Activated CD4-positive, CD25-positive, alpha-beta regulatory T cell treated with anti-CD3 and anti-CD28 coated beads, Interleukin-2, amount 50 U/mL, for 24 hours (primary cell): ENCODE measurements around the gene AP1M2.

ENCODE experiments used
- ATAC-seq, 2 donors: fragments of 150-1000 bp; cut with Tn5 transposase; one replicate each; pipeline ENCODE4 v1.10.0; 2021; ENCODE audit warnings: mild to moderate bottlenecking in 1 of 2, moderate library complexity in 1 of 2

AP1M2 gene

GRCh38 chr19:10587022-10587838 lies at the start of gene AP1M2:
AP1M2 (minus strand) TSS chr19:10587312; CDS start chr19:10587231, 81 bp downstream.
- ATAC-seq = no peak

- no peak for ATAC-seq
Observed at GRCh38 chr19:10636304-10636972, 49.3 kb upstream of the AP1M2 start.

GRCh38 chr19:10634963-10635362 lies 47.9 kb upstream of the AP1M2 start:
- ATAC-seq = no peak

- ATAC-seq = no peak
Observed at GRCh38 chr19:10634430-10634829, 47.3 kb upstream of the AP1M2 start.

- ATAC-seq = no peak
Observed at GRCh38 chr19:10631874-10632273, 44.8 kb upstream of the AP1M2 start.

- no peak for ATAC-seq
Observed at GRCh38 chr19:10625762-10626138, 38.6 kb upstream of the AP1M2 start.

- no peak for ATAC-seq
Observed at GRCh38 chr19:10625003-10625761, 38.1 kb upstream of the AP1M2 start, which contains the start of gene SLC44A2. SLC44A2 (plus strand) TSS chr19:10625553; CDS start chr19:10625634, 81 bp downstream.

- no peak for ATAC-seq
Observed at GRCh38 chr19:10624585-10624984, 37.5 kb upstream of the AP1M2 start.

- no peak for ATAC-seq
Observed at GRCh38 chr19:10621966-10622365, 34.9 kb upstream of the AP1M2 start.

- ATAC-seq = no peak
Observed at GRCh38 chr19:10620786-10621185, 33.7 kb upstream of the AP1M2 start.

GRCh38 chr19:10618846-10619245 lies 31.7 kb upstream of the AP1M2 start:
- ATAC-seq = no peak

GRCh38 chr19:10617409-10618121 lies 30.5 kb upstream of the AP1M2 start:
- no peak for ATAC-seq

GRCh38 chr19:10615429-10616023 lies 28.4 kb upstream of the AP1M2 start:
- ATAC-seq = no peak

- no peak for ATAC-seq
Observed at GRCh38 chr19:10612499-10613119, 25.5 kb upstream of the AP1M2 start.

GRCh38 chr19:10611907-10612306 lies 24.8 kb upstream of the AP1M2 start:
- no peak for ATAC-seq

GRCh38 chr19:10604460-10604980 lies 17.4 kb upstream of the AP1M2 start:
- ATAC-seq = no peak

GRCh38 chr19:10603873-10604459 lies 16.9 kb upstream of the AP1M2 start:
- peak; percentile 16 to 21 for ATAC-seq

GRCh38 chr19:10603084-10603872 lies 16.2 kb upstream of the AP1M2 start:
- peak; percentile 67 to 72 for ATAC-seq

GRCh38 chr19:10602330-10603083 lies 15.4 kb upstream of the AP1M2 start:
- ATAC-seq = peak; percentile 80

GRCh38 chr19:10601999-10602329 lies 14.9 kb upstream of the AP1M2 start:
- ATAC-seq = no peak
